HepG2 (cell line): Measurements from ENCODE around the gene LDLRAD4. TPM values are rescaled to one million over a fixed set of nuclear protein-coding genes. Genes with fewer than 3 reads are reported as not detected.

Source experiments
- ATAC-seq: fragments of 200-7000 bp; cut with Tn5 transposase; 3 replicates; pipeline ENCODE4 v1.9.1; 2020; ENCODE audit warnings: mild to moderate bottlenecking, moderate library complexity
- BruUV-seq: library from RNA; stranded (reverse); fragments of 400-500 nt; replicated peaks from 2 replicates; lab custom pipeline; 2021; lab: Mats Ljungman, UMichigan
- CTCF ChIA-PET: fragments of 300-600 bp; formaldehyde crosslinking; extraction: SDS; loops from one replicate; lab custom pipeline; 2021; ENCODE audit warnings: low total read pairs, inconsistent platforms, low intra/inter-chr PET ratio; lab: Yijun Ruan, JAX
- POLR2A ChIA-PET: fragments of 350-600 bp; sonication (Branson Sonifier 250); formaldehyde crosslinking; loops from one replicate; lab custom pipeline; 2020; ENCODE audit warnings: antibody characterized with exemption, inconsistent platforms; lab: Yijun Ruan, JAX
- DNase-seq: peaks from one replicate; pipeline ENCODE4 v3.0.0-alpha.2; 2015; ENCODE audit warnings: low spot score
- FAIRE-seq: peaks from 3 replicates; lab custom pipeline; 2011; peaks lifted over from hg19 to GRCh38; lab: Jason Lieb, UNC
- H2AFZ ChIP-seq: one replicate; pipeline ENCODE4 v1.6.1; 2011; ENCODE audit warnings: low read length, inconsistent platforms
- H3K27ac ChIP-seq: fragments of 300-600 bp; 3 replicates; pipeline ENCODE4 v1.8.0; 2011; ENCODE audit warnings: mixed run types, mild to moderate bottlenecking, mixed read lengths, low read length, inconsistent platforms; ENCODE audit not compliant: insufficient read depth; ENCODE audit errors: extremely low read length
- H3K27me3 ChIP-seq, 2 experiments: fragments of 200-600 bp in 1 of 2; 2 replicates in 1 of 2; 3 replicates in 1 of 2; pipeline versions ENCODE4 v1.6.0 to v1.8.0; 2011; ENCODE audit warnings: low read length in 2 of 2, mild to moderate bottlenecking in 2 of 2, moderate library complexity in 2 of 2, inconsistent platforms in 1 of 2; ENCODE audit not compliant: insufficient read depth in 2 of 2, control insufficient read depth in 1 of 2
- H3K36me3 ChIP-seq, 2 experiments: fragments of 200-600 bp in 1 of 2; replicated peaks in 1 of 2; 2 replicates in 1 of 2; 3 replicates in 1 of 2; pipeline versions ENCODE4 v1.5.1 to v1.8.0; 2011; ENCODE audit warnings: low read length in 2 of 2, inconsistent platforms in 1 of 2; ENCODE audit not compliant: insufficient read depth in 2 of 2, control insufficient read depth in 1 of 2
- H3K4me1 ChIP-seq: 2 replicates; pipeline ENCODE4 v1.5.1; 2012; ENCODE audit warnings: low read length, inconsistent platforms; ENCODE audit not compliant: insufficient read depth
- H3K4me2 ChIP-seq: 2 replicates; pipeline ENCODE4 v1.6.0; 2011; ENCODE audit warnings: low read depth, low read length, inconsistent platforms
- H3K4me3 ChIP-seq, 3 experiments: fragments of 200-600 bp in 1 of 3; sonication (generic), shearing (Covaris generic) in 1 of 3; replicated peaks in 1 of 3; 2 replicates each; pipeline ENCODE4 v1.5.1; 2011 to 2016; ENCODE audit warnings: low read length in 3 of 3, inconsistent platforms in 2 of 3, low read depth in 2 of 3, mild to moderate bottlenecking in 2 of 3, control low read depth in 1 of 3, mixed read lengths in 1 of 3; ENCODE audit not compliant: insufficient read depth in 1 of 3
- H3K79me2 ChIP-seq: one replicate; pipeline ENCODE4 v1.6.1; 2011; ENCODE audit warnings: low read length, inconsistent platforms; ENCODE audit not compliant: insufficient read depth
- H3K9ac ChIP-seq: 2 replicates; pipeline ENCODE4 v1.6.0; 2011; ENCODE audit warnings: mild to moderate bottlenecking, low read depth, low read length, inconsistent platforms; ENCODE audit not compliant: insufficient read depth
- H3K9me3 ChIP-seq: 2 replicates; pipeline ENCODE4 v1.5.1; 2012; ENCODE audit warnings: mild to moderate bottlenecking, low read length
- H4K20me1 ChIP-seq: 2 replicates; pipeline ENCODE4 v1.6.0; 2011; ENCODE audit warnings: inconsistent platforms, mild to moderate bottlenecking, low read length, moderate library complexity; ENCODE audit not compliant: insufficient read depth
- CTCF ChIP-seq: sonication (generic); formaldehyde crosslinking; IDR thresholded peaks from 2 replicates; pipeline ENCODE4 v1.5.0; 2020; ENCODE audit warnings: mild to moderate bottlenecking, missing genetic modification reagents, moderate library complexity
- RAD21 ChIP-seq: fragments of 450-650 bp; formaldehyde crosslinking; IDR thresholded peaks from 2 replicates; pipeline ENCODE4 v1.5.0; 2020; ENCODE audit warnings: mild to moderate bottlenecking
- SMC3 ChIP-seq: IDR thresholded peaks from 2 replicates; pipeline ENCODE4 v1.6.1; 2011; ENCODE audit warnings: low read length, improper control_type of control experiment
- STAG1 ChIP-seq: sonication (generic); formaldehyde crosslinking; IDR thresholded peaks from 2 replicates; pipeline ENCODE4 v1.4.0; 2020; ENCODE audit warnings: missing genetic modification reagents
- ZBTB20 ChIP-seq: sonication (generic); formaldehyde crosslinking; IDR thresholded peaks from 2 replicates; pipeline ENCODE4 v1.8.1; 2023; ENCODE audit warnings: missing genetic modification reagents, low read depth, mild to moderate bottlenecking, borderline replicate concordance
- ZMAT3 ChIP-seq: sonication (generic); formaldehyde crosslinking; conservative IDR thresholded peaks from 2 replicates; pipeline ENCODE4 v1.7.0; 2021; ENCODE audit warnings: missing genetic modification reagents
- ZNF143 ChIP-seq: sonication (generic); formaldehyde crosslinking; IDR thresholded peaks from 2 replicates; pipeline ENCODE4 v1.4.0; 2020; ENCODE audit warnings: missing genetic modification reagents
- ZNF282 ChIP-seq: fragments of 450-650 bp; IDR thresholded peaks from 2 replicates; pipeline ENCODE4 v1.6.1; 2018; ENCODE audit not compliant: partially characterized antibody
- ZNF672 ChIP-seq: sonication (generic); formaldehyde crosslinking; IDR thresholded peaks from 2 replicates; pipeline ENCODE4 v1.8.1; 2022; ENCODE audit warnings: missing genetic modification reagents
- WGBS: methylation state at CpG from one replicate; pipeline ENCODE4 v1.1.6; 2017; ENCODE audit warnings: low lambda C conversion rate; 5-methylcytosine and 5-hydroxymethylcytosine counted together
- in situ Hi-C: cut with HindIII; loops from 2 replicates; pipeline ENCODE4 v1.10.0; 2017; ENCODE audit warnings: low pct_unique_long_range_greater_than_20kb; ENCODE audit not compliant: extremely low pct_ligation_motif_present
- intact Hi-C: fragments of 100-400 bp; cut with micrococcal nuclease; formaldehyde crosslinking; loops from one replicate; pipeline ENCODE4 v1.10.0; 2022; ENCODE audit not compliant: unreplicated experiment
- polyA plus RNA-seq, 8 experiments: library from polyadenylated mRNA; depleted of rRNA in 3 of 8; stranded (reverse) in 7 of 8; unstranded in 1 of 8; fragments of >200 nt; fragmentation: Illumina TruSeq in 4 of 8; extraction: Trizol in 4 of 8; gene quantifications; 2 replicates each; pipeline versions ENCODE4 v1.2.1 to v1.2.3, GENCODE V29; 2011 to 2016; ENCODE audit warnings: low read depth in 4 of 8, missing spikeins in 1 of 8, mixed read lengths in 1 of 8; ENCODE audit not compliant: insufficient read depth in 1 of 8
- total RNA-seq, 5 experiments: library from RNA; depleted of rRNA; stranded (reverse); fragments of >200 nt; fragmentation: Illumina TruSeq; extraction: Trizol; gene quantifications; 2 replicates each; pipeline ENCODE4 v1.2.3, GENCODE V29; 2016; ENCODE audit warnings: low read depth in 1 of 5

The LDLRAD4 gene
- total and polyA plus RNA-seq, 2 of the 13 experiments (the other 11 are each of a cell fraction or from before 2014, with no cell fraction given): 13.6 to 20.9 TPM

GRCh38 chr18:13530879-13531387 is 312.4 kb downstream of the LDLRAD4 start:
- H3K27me3 ChIP-seq: no peaks in the 10 kb centered on the region
- H3K9me3 ChIP-seq: no peaks in the 10 kb centered on the region
- no peak overlapping the region for H3K27ac ChIP-seq
- no peaks in the 10 kb centered on the region for H4K20me1 ChIP-seq
- H3K4me2 ChIP-seq: no peak overlapping the region
- BruUV-seq: no TSS peak
- ChIA-PET CTCF (interaction anchor here (1.7 kb wide), 1 partner anchor 315 kb away, joined by 7 read pairs; no protein-coding TSS in a partner anchor), POLR2A (interaction anchor here (0.7 kb wide), 1 partner anchor 11 kb away, joined by 3 read pairs; no protein-coding TSS in a partner anchor)
- H3K79me2 ChIP-seq: no peaks in the 10 kb centered on the region
- WGBS: 90% methylated on average over 7 of the region's 7 CpGs
- peak; percentile 93 for ATAC-seq
- H3K9ac ChIP-seq: no peak overlapping the region
- no peak overlapping the region for H2AFZ ChIP-seq
- intact Hi-C loops: loop anchor here (2.0 kb wide), 1 partner anchor 314 kb away; no protein-coding TSS in a partner anchor
- H3K36me3 ChIP-seq: no peaks in the 10 kb centered on the region
- no peak overlapping the region for H3K4me3 ChIP-seq
- H3K4me1 ChIP-seq: peaks cover 32% of the 10 kb centered on the region
- peak; percentile 56; the same call in 1 of the 2 replicates for TF ChIP-seq RAD21 (CRISPR knock-in tag)
- TF ChIP-seq CTCF (CRISPR knock-in tag): peak; percentile 70
- no peak for TF ChIP-seq ZNF143 (CRISPR knock-in tag)
- no peak for TF ChIP-seq ZNF672 (CRISPR knock-in tag)
- no peak for TF ChIP-seq ZNF282
- TF ChIP-seq ZBTB20 (CRISPR knock-in tag): no peak
- no peak for TF ChIP-seq ZMAT3 (CRISPR knock-in tag)
- TF ChIP-seq STAG1 (CRISPR knock-in tag): peak; percentile 83
- TF ChIP-seq SMC3: peak; percentile 65
- DNase-seq: no peak
- in situ Hi-C loops: loop anchor here (10.0 kb wide), 1 partner anchor 306 kb away; no protein-coding TSS in a partner anchor
- FAIRE-seq: peak; percentile 39
